HEK293T (cell line): ENCODE results near the gene IGDCC3.

Source experiments
- CTCF ChIA-PET: fragments of 350-600 bp; formaldehyde crosslinking; extraction: SDS; loops from one replicate; lab custom pipeline; 2021; ENCODE audit warnings: antibody characterized with exemption, inconsistent platforms; lab: Yijun Ruan, JAX
- POLR2A ChIA-PET: fragments of 350-600 bp; formaldehyde crosslinking; extraction: SDS; loops from one replicate; lab custom pipeline; 2020; ENCODE audit warnings: antibody characterized with exemption, inconsistent platforms; lab: Yijun Ruan, JAX
- DNase-seq: peaks from one replicate; pipeline ENCODE4 v3.0.0; 2012; ENCODE audit warnings: mixed read lengths; ENCODE audit errors: extremely low spot score
- BHLHE40 ChIP-seq: fragments of 450-650 bp; IDR thresholded peaks from 2 replicates; pipeline ENCODE4 v1.6.1; 2016; ENCODE audit warnings: mild to moderate bottlenecking, moderate library complexity, borderline replicate concordance
- FOXK2 ChIP-seq: fragments of 450-650 bp; IDR thresholded peaks from 2 replicates; pipeline ENCODE4 v1.6.1; 2016; ENCODE audit warnings: mild to moderate bottlenecking
- FOXM1 ChIP-seq: fragments of 450-650 bp; IDR thresholded peaks from 2 replicates; pipeline ENCODE4 v1.6.1; 2017; ENCODE audit warnings: mild to moderate bottlenecking, borderline replicate concordance
- HDGF ChIP-seq: fragments of 450-650 bp; IDR thresholded peaks from 2 replicates; pipeline ENCODE4 v1.6.1; 2017; ENCODE audit warnings: antibody characterized with exemption, borderline replicate concordance
- L3MBTL2 ChIP-seq: fragments of 450-650 bp; conservative IDR thresholded peaks from 2 replicates; pipeline ENCODE4 v1.6.1; 2016; ENCODE audit warnings: mild to moderate bottlenecking
- LEF1 ChIP-seq: fragments of 450-650 bp; IDR thresholded peaks from 2 replicates; pipeline ENCODE4 v1.6.1; 2017; ENCODE audit warnings: mild to moderate bottlenecking, borderline replicate concordance
- PKNOX1 ChIP-seq: fragments of 450-650 bp; IDR thresholded peaks from 2 replicates; pipeline ENCODE4 v1.6.1; 2016
- SP1 ChIP-seq: fragments of 450-650 bp; IDR thresholded peaks from 2 replicates; pipeline ENCODE4 v1.6.1; 2017
- SUZ12 ChIP-seq: fragments of 450-650 bp; IDR thresholded peaks from 2 replicates; pipeline ENCODE4 v1.6.1; 2016; ENCODE audit warnings: mild to moderate bottlenecking
- TARDBP ChIP-seq: fragments of 450-650 bp; IDR thresholded peaks from 2 replicates; pipeline ENCODE4 v1.6.1; 2016

The IGDCC3 gene

GRCh38 chr15:65286704-65287519 lies 90.9 kb downstream of the IGDCC3 start, which contains the start of gene PARP16:
TSS of gene PARP16 (minus strand) at chr15:65286883. CDS start at chr15:65286426, 457 bp downstream.
- TF ChIP-seq SUZ12 (no peak), LEF1 (no peak), FOXM1 (peak; percentile 27; the same call in 1 of the 2 replicates), L3MBTL2 (peak; percentile 87)
- POLR2A ChIA-PET: interaction anchor here (0.6 to 3.7 kb wide), 16 partner anchors 9 to 324 kb away, joined by 3 to 71 read pairs (median 4); partner anchors contain the start of genes CLPX, INTS14, RNU5A-1 and RNU5B-1
- peak; percentile 86 for DNase-seq
- CTCF ChIA-PET: interaction anchor here (0.9 to 1.3 kb wide), 4 partner anchors 11 to 72 kb away, joined by 3 to 9 read pairs (median 4); no protein-coding TSS in a partner anchor

- POLR2A ChIA-PET: interaction anchor here (0.6 to 3.7 kb wide), 18 partner anchors 9 to 984 kb away, joined by 3 to 71 read pairs (median 4); partner anchors contain the start of genes CLPX, INTS14, RNU5A-1 and RNU5B-1
- CTCF ChIA-PET: interaction anchor here (1.0 to 1.3 kb wide), 6 partner anchors 11 to 115 kb away, joined by 3 to 9 read pairs (median 4); no protein-coding TSS in a partner anchor
- TF ChIP-seq L3MBTL2 (peak; percentile 64), LEF1 (no peak), BHLHE40 (no peak), FOXM1 (no peak), SP1 (no peak), TARDBP (no peak)
- peak; percentile 38 for DNase-seq
Measured at GRCh38 chr15:65286069-65286703, 91.6 kb downstream of the IGDCC3 start.

DNA sequence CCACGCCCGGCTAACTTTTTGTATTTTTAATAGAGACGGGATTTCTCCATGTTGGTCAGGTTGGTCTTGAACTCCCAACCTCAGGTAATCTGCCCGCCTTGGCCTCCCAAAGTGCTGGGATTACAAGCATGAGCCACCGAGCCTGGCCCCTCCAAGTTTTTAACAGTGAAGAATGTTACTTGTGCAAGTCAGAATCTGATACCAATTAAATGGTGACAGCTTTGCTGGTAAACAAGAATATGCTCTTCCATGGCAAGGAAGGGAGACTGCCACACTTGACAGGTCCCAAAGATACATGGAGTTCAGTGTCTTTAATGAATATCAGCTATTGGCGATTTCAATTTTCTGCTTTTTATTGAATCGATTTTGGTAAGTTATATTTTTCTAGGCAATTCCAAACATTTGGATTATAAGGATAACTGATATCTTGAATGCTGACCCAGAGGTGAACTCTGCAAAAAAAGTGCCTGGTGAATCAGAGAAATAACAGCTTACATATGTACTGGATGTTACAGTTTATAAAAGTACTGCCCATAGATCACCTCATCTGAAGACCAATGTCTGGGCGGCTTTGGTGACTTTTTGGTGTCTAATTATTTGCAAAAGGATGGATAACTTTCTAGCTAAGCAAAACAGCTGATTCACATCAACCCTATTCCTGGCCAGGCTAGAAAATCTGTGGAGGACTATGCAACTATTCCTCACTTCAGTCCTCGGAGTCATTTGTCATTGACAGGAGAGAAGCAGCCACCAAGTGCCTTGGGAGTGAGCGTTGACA lies 92.3 kb downstream of the IGDCC3 start:
- TF ChIP-seq SP1: no peak
- peak; percentile 41; the same call in 1 of the 2 replicates for TF ChIP-seq PKNOX1
- TF ChIP-seq HDGF: 0 out of 2 replicates have a peak, but pooled peaks have one; percentile 28
- TF ChIP-seq FOXM1: no peak
- DNase-seq: no peak
- ChIA-PET CTCF (interaction anchor here (0.9 to 1.3 kb wide), 6 partner anchors 10 to 116 kb away, joined by 3 to 4 read pairs (median 3); no protein-coding TSS in a partner anchor), POLR2A (interaction anchor here (0.6 to 3.7 kb wide), 10 partner anchors 10 to 985 kb away, joined by 3 to 71 read pairs (median 5); partner anchors contain the start of genes CLPX and RNU5B-1)

- ChIA-PET POLR2A (interaction anchor here (1.4 to 6.8 kb wide), 3 partner anchors 8 to 93 kb away, joined by 5 to 38 read pairs (median 7); partner anchors contain the start of genes CLPX, PARP16 and RNU5B-1), CTCF (interaction anchor here (1.1 kb wide), 1 partner anchor 20 kb away, joined by 4 read pairs; no protein-coding TSS in a partner anchor)
- DNase-seq: no peak
- TF ChIP-seq PKNOX1 (no peak), L3MBTL2 (no peak), SUZ12 (no peak), BHLHE40 (no peak), FOXK2 (no peak), HDGF (no peak)
Measured at GRCh38 chr15:65278480-65278879, 99.3 kb downstream of the IGDCC3 start.
